ENCODE data around the gene GPR6.

Gene GPR6

DNA sequence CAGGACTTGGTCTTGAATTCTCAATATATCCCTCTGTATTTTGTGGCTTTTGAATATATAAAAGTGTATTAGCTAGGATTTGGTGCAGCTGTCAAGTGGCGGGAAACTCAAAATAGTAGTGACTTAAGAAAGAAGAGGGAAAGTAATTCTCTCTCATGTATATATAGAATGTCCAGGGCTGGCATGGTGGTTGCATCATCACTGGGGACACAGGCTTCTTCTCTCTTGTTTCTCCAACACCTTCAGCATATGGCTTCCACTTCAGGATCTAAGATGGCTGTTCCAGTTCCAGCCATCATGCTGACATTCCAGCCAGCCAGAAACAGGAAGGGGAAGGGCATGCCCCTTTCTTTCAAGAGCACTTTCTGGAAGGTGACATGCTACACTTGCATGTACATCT lies 11.8 kb upstream of the GPR6 start:
- DNase-seq (ENCODE audit: low read depth): no peak
- TF ChIP-seq, protein P1, sequence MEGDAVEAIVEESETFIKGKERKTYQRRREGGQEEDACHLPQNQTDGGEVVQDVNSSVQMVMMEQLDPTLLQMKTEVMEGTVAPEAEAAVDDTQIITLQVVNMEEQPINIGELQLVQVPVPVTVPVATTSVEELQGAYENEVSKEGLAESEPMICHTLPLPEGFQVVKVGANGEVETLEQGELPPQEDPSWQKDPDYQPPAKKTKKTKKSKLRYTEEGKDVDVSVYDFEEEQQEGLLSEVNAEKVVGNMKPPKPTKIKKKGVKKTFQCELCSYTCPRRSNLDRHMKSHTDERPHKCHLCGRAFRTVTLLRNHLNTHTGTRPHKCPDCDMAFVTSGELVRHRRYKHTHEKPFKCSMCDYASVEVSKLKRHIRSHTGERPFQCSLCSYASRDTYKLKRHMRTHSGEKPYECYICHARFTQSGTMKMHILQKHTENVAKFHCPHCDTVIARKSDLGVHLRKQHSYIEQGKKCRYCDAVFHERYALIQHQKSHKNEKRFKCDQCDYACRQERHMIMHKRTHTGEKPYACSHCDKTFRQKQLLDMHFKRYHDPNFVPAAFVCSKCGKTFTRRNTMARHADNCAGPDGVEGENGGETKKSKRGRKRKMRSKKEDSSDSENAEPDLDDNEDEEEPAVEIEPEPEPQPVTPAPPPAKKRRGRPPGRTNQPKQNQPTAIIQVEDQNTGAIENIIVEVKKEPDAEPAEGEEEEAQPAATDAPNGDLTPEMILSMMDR (conservative IDR thresholded peaks at IDR 0.05; ENCODE audit: low read depth, low read length): no peak
- no peak overlapping the region for H3K4me3 ChIP-seq (ENCODE audit: low read length)

DNA sequence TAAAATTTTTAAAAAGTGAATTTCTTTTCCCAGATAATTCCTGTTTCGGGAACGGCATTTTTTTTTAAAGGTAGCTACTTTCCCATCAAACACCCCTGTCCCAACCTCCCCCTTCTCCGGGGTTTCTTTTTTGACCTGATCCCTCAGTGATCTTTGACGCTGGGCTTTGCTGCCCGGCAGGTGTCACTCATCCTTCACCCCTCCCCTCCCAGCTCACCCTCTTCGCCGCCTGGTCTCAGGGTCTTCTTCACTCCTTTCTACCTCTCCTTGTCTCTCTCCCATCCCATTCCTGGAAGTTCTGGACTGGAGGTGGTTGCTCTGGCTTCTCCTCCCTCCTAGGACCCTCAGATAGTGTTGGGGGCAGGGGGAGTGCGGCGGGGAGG lies 329 bp upstream of the GPR6 start:
- no peak overlapping the region for H3K4me3 ChIP-seq (ENCODE audit: low read length)
- TF ChIP-seq, protein P1 (conservative IDR thresholded peaks at IDR 0.05; ENCODE audit: low read depth, low read length): no peak
- DNase-seq (ENCODE audit: low read depth): no peak

DNA sequence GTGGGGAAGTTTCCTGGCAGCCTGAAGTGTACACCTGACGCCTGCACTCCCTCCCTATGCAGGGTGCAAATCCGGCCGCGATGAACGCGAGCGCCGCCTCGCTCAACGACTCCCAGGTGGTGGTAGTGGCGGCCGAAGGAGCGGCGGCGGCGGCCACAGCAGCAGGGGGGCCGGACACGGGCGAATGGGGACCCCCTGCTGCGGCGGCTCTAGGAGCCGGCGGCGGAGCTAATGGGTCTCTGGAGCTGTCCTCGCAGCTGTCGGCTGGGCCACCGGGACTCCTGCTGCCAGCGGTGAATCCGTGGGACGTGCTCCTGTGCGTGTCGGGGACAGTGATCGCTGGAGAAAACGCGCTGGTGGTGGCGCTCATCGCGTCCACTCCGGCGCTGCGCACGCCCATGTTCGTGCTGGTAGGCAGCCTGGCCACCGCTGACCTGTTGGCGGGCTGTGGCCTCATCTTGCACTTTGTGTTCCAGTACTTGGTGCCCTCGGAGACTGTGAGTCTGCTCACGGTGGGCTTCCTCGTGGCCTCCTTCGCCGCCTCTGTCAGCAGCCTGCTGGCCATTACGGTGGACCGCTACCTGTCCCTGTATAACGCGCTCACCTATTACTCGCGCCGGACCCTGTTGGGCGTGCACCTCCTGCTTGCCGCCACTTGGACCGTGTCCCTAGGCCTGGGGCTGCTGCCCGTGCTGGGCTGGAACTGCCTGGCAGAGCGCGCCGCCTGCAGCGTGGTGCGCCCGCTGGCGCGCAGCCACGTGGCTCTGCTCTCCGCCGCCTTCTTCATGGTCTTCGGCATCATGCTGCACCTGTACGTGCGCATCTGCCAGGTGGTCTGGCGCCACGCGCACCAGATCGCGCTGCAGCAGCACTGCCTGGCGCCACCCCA lies 1.2 kb downstream of the GPR6 start:
- no peak for DNase-seq (ENCODE audit: low read depth)
- no peak overlapping the region for H3K4me3 ChIP-seq (ENCODE audit: low read length)
- TF ChIP-seq, protein P1 (conservative IDR thresholded peaks at IDR 0.05; ENCODE audit: low read depth, low read length): no peak

DNA sequence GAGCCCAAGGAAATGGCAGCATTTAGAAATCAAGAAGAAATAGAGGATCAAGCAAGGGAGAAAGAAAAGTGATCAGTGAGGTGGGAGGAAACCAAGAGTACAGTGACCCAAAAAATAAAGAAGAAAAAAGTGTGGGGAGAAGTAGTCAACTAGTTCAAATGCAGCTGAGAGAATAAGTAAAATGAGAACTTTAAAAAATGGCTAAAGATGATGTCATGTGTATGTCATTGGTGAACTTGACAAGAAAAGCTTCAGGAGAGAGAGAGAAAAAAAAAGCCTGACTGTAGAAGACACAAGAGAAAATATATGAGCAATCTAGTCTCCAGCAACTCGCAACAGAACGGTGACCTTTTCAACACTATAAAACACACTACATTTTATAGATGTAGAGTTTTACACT lies 6.3 kb downstream of the GPR6 start:
- TF ChIP-seq, protein P1 (conservative IDR thresholded peaks at IDR 0.05; ENCODE audit: low read depth, low read length): no peak
- no peak overlapping the region for H3K4me3 ChIP-seq (ENCODE audit: low read length)
- no peak for DNase-seq (ENCODE audit: low read depth)

DNA sequence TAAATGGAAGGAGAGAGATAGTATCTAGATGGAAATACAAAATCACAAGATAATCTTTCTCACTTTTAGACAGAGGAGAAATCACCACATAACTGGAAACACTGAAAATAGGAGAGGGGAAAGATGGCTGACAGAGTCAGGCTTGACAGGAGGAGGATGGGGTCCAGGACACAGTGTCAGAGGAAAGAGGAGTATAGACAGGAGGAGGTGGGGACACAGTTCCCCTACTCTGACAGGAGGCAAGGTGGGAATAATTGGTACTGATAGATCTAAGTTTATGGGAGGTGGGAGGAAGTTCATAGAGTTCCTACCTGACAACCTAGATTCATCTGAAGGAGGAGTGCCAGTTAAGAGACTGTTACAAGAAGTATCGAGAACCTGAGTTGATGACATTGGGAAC lies 9.1 kb downstream of the GPR6 start:
- TF ChIP-seq, protein P1 (conservative IDR thresholded peaks at IDR 0.05; ENCODE audit: low read depth, low read length): no peak

DNA sequence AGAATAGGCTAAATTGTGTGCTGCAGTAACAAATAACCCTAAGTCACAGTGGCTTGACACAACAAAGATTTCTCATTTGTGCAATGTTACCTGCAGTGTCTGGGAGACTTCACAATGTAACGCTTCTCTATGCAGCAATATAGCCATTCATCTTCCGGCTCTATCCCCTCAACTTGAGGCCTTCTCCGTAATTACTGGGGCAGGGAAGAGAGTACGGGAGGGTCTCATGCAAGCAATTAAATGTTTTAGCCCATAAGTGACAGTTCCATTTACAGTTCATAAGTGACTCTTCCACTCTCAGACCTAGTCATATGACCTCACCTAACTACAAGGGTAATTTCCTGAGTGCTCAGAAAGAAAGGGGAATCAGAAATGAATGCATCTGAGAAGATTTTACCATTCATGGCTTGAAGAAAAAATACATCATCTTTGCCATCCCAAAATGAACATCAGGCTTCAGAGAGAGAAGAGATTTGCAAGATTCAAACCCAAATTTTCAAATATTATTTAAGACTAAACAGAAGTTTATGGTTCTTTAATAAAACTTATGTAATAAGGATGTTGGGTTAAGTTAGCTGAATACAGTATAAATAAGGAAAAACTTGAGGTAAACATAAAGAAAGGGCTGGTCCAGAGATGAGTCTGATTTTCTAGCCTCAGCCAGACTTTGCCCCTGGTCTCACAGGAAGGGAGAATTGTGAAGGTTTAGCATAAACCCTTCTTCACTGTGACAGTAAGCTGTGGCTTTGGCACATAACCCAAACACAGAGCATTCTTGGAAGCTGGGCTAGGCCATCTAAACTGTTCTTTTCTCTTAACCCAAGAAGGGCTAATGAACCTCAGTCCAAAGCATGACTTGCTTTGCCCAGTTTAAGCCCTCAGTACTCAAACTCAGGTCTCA lies 13.3 kb downstream of the GPR6 start:
- no peak for DNase-seq (ENCODE audit: low read depth)
- no peak overlapping the region for H3K4me3 ChIP-seq (ENCODE audit: low read length)
- TF ChIP-seq, protein P1 (conservative IDR thresholded peaks at IDR 0.05; ENCODE audit: low read depth, low read length): no peak

More for the DNA sequence above, 9.1 kb downstream of the GPR6 start:
- DNase-seq (ENCODE audit: low read depth): no peak
- H3K4me3 ChIP-seq (ENCODE audit: low read length): no peak overlapping the region

All from retinal pigment epithelial cell (primary cell).